H1 (cell line): ENCODE data around the gene ABCG8. TPM values are rescaled to one million over a fixed set of nuclear protein-coding genes. Genes with fewer than 3 reads are reported as not detected.

Experiments
- CTCF ChIA-PET: fragments of 300-600 bp; sonication (Branson Sonifier 250); formaldehyde crosslinking; loops from one replicate; lab custom pipeline; 2021; ENCODE audit not compliant: partially characterized antibody; lab: Charles Lee
- POLR2A ChIA-PET: fragments of 300-600 bp; sonication (Branson Sonifier 250); formaldehyde crosslinking; loops from one replicate; lab custom pipeline; 2021; ENCODE audit warnings: inconsistent platforms; ENCODE audit not compliant: partially characterized antibody; lab: Charles Lee
- DNase-seq, 2 experiments: peaks; one replicate each; pipeline versions ENCODE4 v3.0.0 to v3.0.0-alpha.2; 2010 to 2022; ENCODE audit warnings: low spot score in 2 of 2, low read depth in 1 of 2, mixed read lengths in 1 of 2
- FAIRE-seq: peaks from 2 replicates; lab custom pipeline; 2011; peaks lifted over from hg19 to GRCh38; lab: Jason Lieb, UNC
- H2AFZ ChIP-seq: 2 replicates; pipeline ENCODE4 v1.8.1; 2012; ENCODE audit warnings: low read length, inconsistent platforms
- H2AK5ac ChIP-seq: 2 replicates; pipeline ENCODE4 v1.6.1; 2013; ENCODE audit warnings: low read depth, low read length
- H2BK120ac ChIP-seq: replicated peaks from 2 replicates; pipeline ENCODE3; 2013; ENCODE audit warnings: low read depth, low read length, inconsistent platforms
- H2BK12ac ChIP-seq: 2 replicates; pipeline ENCODE4 v1.6.1; 2013; ENCODE audit warnings: low read depth, low read length
- H2BK15ac ChIP-seq: 2 replicates; pipeline ENCODE4 v1.6.1; 2013; ENCODE audit warnings: low read length
- H2BK20ac ChIP-seq: 2 replicates; pipeline ENCODE4 v1.6.1; 2013; ENCODE audit warnings: low read length
- H2BK5ac ChIP-seq: 2 replicates; pipeline ENCODE4 v1.6.1; 2013; ENCODE audit warnings: low read depth, low read length
- H3K14ac ChIP-seq: 2 replicates; pipeline ENCODE4 v1.6.1; 2013; ENCODE audit warnings: inconsistent platforms; ENCODE audit not compliant: insufficient read length
- H3K18ac ChIP-seq: 2 replicates; pipeline ENCODE4 v1.6.1; 2013; ENCODE audit warnings: low read length; ENCODE audit errors: extremely low read depth
- H3K23ac ChIP-seq: 2 replicates; pipeline ENCODE4 v1.6.1; 2013; ENCODE audit warnings: inconsistent platforms; ENCODE audit not compliant: insufficient read length
- H3K23me2 ChIP-seq: 2 replicates; pipeline ENCODE4 v1.6.1; 2013; ENCODE audit warnings: low read depth, low read length
- H3K27ac ChIP-seq: 2 replicates; pipeline ENCODE4 v1.6.1; 2011; ENCODE audit warnings: low read depth, low read length, inconsistent platforms
- H3K27me3 ChIP-seq, 4 experiments: replicated peaks in 1 of 4; 1 replicate in 1 of 4; 2 replicates in 3 of 4; pipeline versions ENCODE4 v1.6.1 to v1.8.1; 2011 to 2013; ENCODE audit warnings: low read length in 3 of 4, mild to moderate bottlenecking in 3 of 4, inconsistent platforms in 2 of 4, mixed read lengths in 2 of 4, moderate library complexity in 1 of 4; ENCODE audit not compliant: control insufficient read depth in 3 of 4, insufficient read depth in 3 of 4; ENCODE audit errors: extremely low read depth in 1 of 4
- H3K36me3 ChIP-seq, 4 experiments: 2 replicates each; pipeline versions ENCODE4 v1.6.1 to v1.8.1; 2011 to 2013; ENCODE audit warnings: mild to moderate bottlenecking in 4 of 4, low read length in 3 of 4, moderate library complexity in 2 of 4, control low read depth in 1 of 4, inconsistent platforms in 1 of 4; ENCODE audit not compliant: insufficient read depth in 4 of 4, control insufficient read depth in 2 of 4
- H3K4ac ChIP-seq: replicated peaks from 2 replicates; pipeline ENCODE3; 2013; ENCODE audit warnings: low read length, low read depth, mixed read lengths, inconsistent platforms; ENCODE audit not compliant: insufficient read length
- H3K4me1 ChIP-seq, 4 experiments: replicated peaks in 1 of 4; 1 replicate in 1 of 4; 2 replicates in 3 of 4; pipeline versions ENCODE4 v1.6.1 to v1.8.1; 2011 to 2013; ENCODE audit warnings: low read length in 3 of 4, inconsistent platforms in 2 of 4, mixed read lengths in 1 of 4; ENCODE audit not compliant: insufficient read depth in 4 of 4, control insufficient read depth in 3 of 4
- H3K4me2 ChIP-seq, 2 experiments: 2 replicates each; pipeline versions ENCODE4 v1.6.1 to v1.8.1; 2011 to 2013; ENCODE audit warnings: low read depth in 2 of 2, low read length in 2 of 2, control low read depth in 1 of 2, inconsistent platforms in 1 of 2, mild to moderate bottlenecking in 1 of 2; ENCODE audit not compliant: insufficient read depth in 1 of 2
- H3K4me3 ChIP-seq, 4 experiments: fragments of 200-600, 300-600 bp in 1 of 4; sonication (generic), shearing (Covaris generic), sonication (Bioruptor Twin) in 1 of 4; 2 replicates each; pipeline versions ENCODE4 v1.5.1 to v1.8.1; 2011 to 2016; ENCODE audit warnings: low read length in 4 of 4, low read depth in 3 of 4, control low read depth in 2 of 4, inconsistent platforms in 2 of 4, mild to moderate bottlenecking in 2 of 4, mixed read lengths in 1 of 4, moderate library complexity in 1 of 4; ENCODE audit not compliant: insufficient read depth in 2 of 4; ENCODE audit errors: extremely low read depth in 1 of 4
- H3K56ac ChIP-seq: replicated peaks from 2 replicates; pipeline ENCODE3; 2013; ENCODE audit warnings: low read depth, mild to moderate bottlenecking, mixed read lengths, low read length, inconsistent platforms; ENCODE audit not compliant: insufficient read length
- H3K79me1 ChIP-seq: 2 replicates; pipeline ENCODE4 v1.6.1; 2013; ENCODE audit warnings: low read depth, low read length, control low read depth
- H3K79me2 ChIP-seq, 2 experiments: 2 replicates each; pipeline versions ENCODE4 v1.6.1 to v1.8.1; 2012 to 2013; ENCODE audit warnings: low read length in 2 of 2, mild to moderate bottlenecking in 2 of 2, inconsistent platforms in 1 of 2; ENCODE audit not compliant: insufficient read depth in 2 of 2, control insufficient read depth in 1 of 2
- H3K9ac ChIP-seq, 4 experiments: replicated peaks in 1 of 4; 1 replicate in 1 of 4; 2 replicates in 3 of 4; pipeline versions ENCODE4 v1.6.1 to v1.8.1; 2011 to 2013; ENCODE audit warnings: low read depth in 3 of 4, low read length in 3 of 4, control low read depth in 2 of 4, mild to moderate bottlenecking in 2 of 4, moderate library complexity in 2 of 4, inconsistent platforms in 1 of 4; ENCODE audit errors: extremely low read depth in 1 of 4
- H3K9me3 ChIP-seq, 2 experiments: 2 replicates each; pipeline versions ENCODE4 v1.6.1 to v1.8.1; 2012 to 2013; ENCODE audit warnings: mild to moderate bottlenecking in 2 of 2, moderate library complexity in 2 of 2, control low read depth in 1 of 2, inconsistent platforms in 1 of 2, low read depth in 1 of 2, low read length in 1 of 2, mixed read lengths in 1 of 2; ENCODE audit not compliant: insufficient read depth in 2 of 2
- H4K20me1 ChIP-seq, 2 experiments: replicated peaks in 1 of 2; 2 replicates each; pipeline versions ENCODE3 to v1.8.1; 2011 to 2013; ENCODE audit warnings: inconsistent platforms in 2 of 2, low read length in 2 of 2, mild to moderate bottlenecking in 1 of 2; ENCODE audit not compliant: insufficient read depth in 2 of 2, control insufficient read depth in 1 of 2
- H4K5ac ChIP-seq: 2 replicates; pipeline ENCODE4 v1.6.1; 2013; ENCODE audit warnings: low read length, low read depth, mixed read lengths, inconsistent platforms; ENCODE audit not compliant: insufficient read length
- H4K8ac ChIP-seq: 2 replicates; pipeline ENCODE4 v1.8.0; 2013; ENCODE audit warnings: mild to moderate bottlenecking, moderate library complexity, low read length, inconsistent platforms; ENCODE audit not compliant: insufficient read depth; ENCODE audit errors: extremely low read depth
- H4K91ac ChIP-seq: replicated peaks from 2 replicates; pipeline ENCODE3; 2013; ENCODE audit warnings: low read length, mixed read lengths, inconsistent platforms; ENCODE audit not compliant: insufficient read length
- ASH2L ChIP-seq: fragments of 200-600, 300-600 bp; sonication (generic); IDR thresholded peaks from one replicate; pipeline ENCODE4 v1.7.1; 2017; ENCODE audit warnings: low read length
- CEBPB ChIP-seq: IDR thresholded peaks from 2 replicates; pipeline ENCODE4 v1.6.1; 2012; ENCODE audit warnings: low read depth, low read length
- CHD2 ChIP-seq: IDR thresholded peaks from 2 replicates; pipeline ENCODE4 v1.6.1; 2012; ENCODE audit warnings: low read length, improper control_type of control experiment
- KDM1A ChIP-seq: fragments of 200-600, 300-600 bp; sonication (generic); IDR thresholded peaks from 2 replicates; pipeline ENCODE4 v1.7.1; 2016; ENCODE audit warnings: mild to moderate bottlenecking, low read length, borderline replicate concordance
- POLR2AphosphoS5 ChIP-seq: IDR thresholded peaks from 2 replicates; pipeline ENCODE4 v1.6.1; 2011; ENCODE audit warnings: low read depth, low read length
- RBBP5 ChIP-seq: IDR thresholded peaks from 2 replicates; pipeline ENCODE4 v1.7.1; 2012; ENCODE audit warnings: low read depth, mild to moderate bottlenecking, inconsistent platforms, low read length, moderate library complexity, borderline replicate concordance
- RNF2 ChIP-seq: fragments of 200-900, 300-1000 bp; sonication (generic); IDR thresholded peaks from 2 replicates; pipeline ENCODE4 v1.7.1; 2016; ENCODE audit warnings: borderline replicate concordance, low read depth, mild to moderate bottlenecking, antibody characterized with exemption, low read length; ENCODE audit not compliant: poor library complexity, severe bottlenecking; ENCODE audit errors: missing control alignments
- SIX5 ChIP-seq: IDR thresholded peaks from 2 replicates; pipeline ENCODE4 v1.6.1; 2011; ENCODE audit warnings: mild to moderate bottlenecking, low read depth, low read length
- SP1 ChIP-seq: IDR thresholded peaks from 2 replicates; pipeline ENCODE4 v1.6.1; 2011; ENCODE audit warnings: low read depth, low read length
- SP4 ChIP-seq: IDR thresholded peaks from 2 replicates; pipeline ENCODE4 v1.6.1; 2012; ENCODE audit warnings: low read length, inconsistent platforms
- SRF ChIP-seq: IDR thresholded peaks from 2 replicates; pipeline ENCODE4 v1.6.1; 2011; ENCODE audit warnings: mild to moderate bottlenecking, low read depth, low read length, moderate library complexity
- TEAD4 ChIP-seq: IDR thresholded peaks from 2 replicates; pipeline ENCODE4 v1.6.1; 2012; ENCODE audit warnings: low read depth, low read length, inconsistent platforms, mixed read lengths
- WGBS, 2 experiments: shearing (Covaris generic) in 1 of 2; methylation state at CpG; one replicate each; pipeline versions ENCODE4 v1.1.6 to v1.1.7; 2013 to 2015; ENCODE audit warnings: low lambda C conversion rate in 2 of 2, mixed read lengths in 2 of 2, inconsistent platforms in 1 of 2, low coverage in 1 of 2, missing lambda C conversion rate in 1 of 2; ENCODE audit not compliant: insufficient replicate concordance in 2 of 2, insufficient coverage in 1 of 2, insufficient read length in 1 of 2; ENCODE audit errors: extremely low coverage in 1 of 2, missing lambda C conversion rate in 1 of 2; 5-methylcytosine and 5-hydroxymethylcytosine counted together
- polyA plus RNA-seq, 7 experiments: library from polyadenylated mRNA; depleted of rRNA in 3 of 7; stranded (reverse) in 5 of 7; unstranded in 2 of 7; fragments of >200 nt in 5 of 7; fragments of 200-250 nt in 2 of 7; gene quantifications; 1 replicate in 5 of 7; 2 replicates in 1 of 7; 4 replicates in 1 of 7; pipeline versions ENCODE4 v1.2.1 to v1.2.3, GENCODE V29; 2011 to 2013; ENCODE audit warnings: missing spikeins in 2 of 7, mixed read lengths in 2 of 7
- total RNA-seq: library from RNA; stranded (reverse); fragmentation: NEBNext Ultra II Directional; extraction: Animal tissue kit (Norgen Biotek cat#: 25700); gene quantifications from 2 replicates; pipeline ENCODE4 v1.2.1, GENCODE V29; 2021

Gene ABCG8
- total and polyA plus RNA-seq, 2 of the 8 experiments (the other 6 are each of a cell fraction or from before 2014, with no cell fraction given): not detected

GRCh38 chr2:43899589-43899988, 60.8 kb downstream of the ABCG8 start:
- Histone ChIP-seq H2BK12ac (no peak overlapping the region), H3K79me2 (no peaks in the 10 kb centered on the region), H4K20me1 (peaks cover 0 to 5% of the 10 kb centered on the region in 2 experiments), H4K91ac (no peak overlapping the region), H3K23ac (no peak overlapping the region), H4K5ac (no peak overlapping the region), H3K56ac (no peak overlapping the region), H3K4me2 (no peak overlapping the region), H3K14ac (no peak overlapping the region), H3K4me3 (no peak overlapping the region), H2AFZ (no peak overlapping the region), H3K79me1 (no peaks in the 10 kb centered on the region; the same call in 1 of the 2 replicates), H3K9me3 (no peaks in the 10 kb centered on the region), H3K36me3 (peaks cover 6 to 75% (median 40%) of the 10 kb centered on the region in 4 experiments), H2BK20ac (no peak overlapping the region), H4K8ac (no peak overlapping the region), H2BK5ac (no peak overlapping the region), H3K27me3 (no peaks in the 10 kb centered on the region), H3K18ac (no peak overlapping the region), H3K23me2 (no peaks in the 10 kb centered on the region), H2BK120ac (no peak overlapping the region), H3K4me1 (no peaks in the 10 kb centered on the region), H2AK5ac (no peak overlapping the region), H2BK15ac (no peak overlapping the region), H3K9ac (no peak overlapping the region), H3K4ac (no peak overlapping the region), H3K27ac (no peak overlapping the region)
- TF ChIP-seq TEAD4: no peak
- TF ChIP-seq ASH2L: no peak
- TF ChIP-seq SIX5: no peak
- TF ChIP-seq KDM1A: no peak
- no peak for TF ChIP-seq RBBP5
- TF ChIP-seq SP4: no peak
- no peak for TF ChIP-seq SRF
- TF ChIP-seq RNF2: no peak
- no peak for TF ChIP-seq POLR2AphosphoS5
- TF ChIP-seq SP1: no peak
- TF ChIP-seq CHD2: no peak
- TF ChIP-seq CEBPB: no peak
- no peak for DNase-seq
- 94% methylated on average over 2 of the region's 2 CpGs; no CpG with 5 or more reads in 1 of the 2 experiments for WGBS, 2 experiments
- ChIA-PET POLR2A (interaction anchor here (0.6 kb wide), 1 partner anchor 17 kb away, joined by 3 read pairs; no protein-coding TSS in a partner anchor), CTCF (no interaction called here)
- no peak for FAIRE-seq
